Stimulated activated CD8-positive, alpha-beta memory T cell treated with anti-CD3 and anti-CD28 coated beads, Interleukin-4, amount 100 ng/mL, for 48 hours (primary cell): Measurements from ENCODE around the gene GBF1.
A peak's percentile ranks its signal among the peaks of the same experiment; 100 is the strongest.
"Not testable (repeated sequence)": the region's sequence is repeated elsewhere in the genome, so short reads cannot be mapped to it uniquely, and the experiment has no call there.

Source experiments
- DNase-seq: peaks from one replicate; pipeline ENCODE4 v3.0.0-alpha.2; 2020

GBF1 gene

DNA sequence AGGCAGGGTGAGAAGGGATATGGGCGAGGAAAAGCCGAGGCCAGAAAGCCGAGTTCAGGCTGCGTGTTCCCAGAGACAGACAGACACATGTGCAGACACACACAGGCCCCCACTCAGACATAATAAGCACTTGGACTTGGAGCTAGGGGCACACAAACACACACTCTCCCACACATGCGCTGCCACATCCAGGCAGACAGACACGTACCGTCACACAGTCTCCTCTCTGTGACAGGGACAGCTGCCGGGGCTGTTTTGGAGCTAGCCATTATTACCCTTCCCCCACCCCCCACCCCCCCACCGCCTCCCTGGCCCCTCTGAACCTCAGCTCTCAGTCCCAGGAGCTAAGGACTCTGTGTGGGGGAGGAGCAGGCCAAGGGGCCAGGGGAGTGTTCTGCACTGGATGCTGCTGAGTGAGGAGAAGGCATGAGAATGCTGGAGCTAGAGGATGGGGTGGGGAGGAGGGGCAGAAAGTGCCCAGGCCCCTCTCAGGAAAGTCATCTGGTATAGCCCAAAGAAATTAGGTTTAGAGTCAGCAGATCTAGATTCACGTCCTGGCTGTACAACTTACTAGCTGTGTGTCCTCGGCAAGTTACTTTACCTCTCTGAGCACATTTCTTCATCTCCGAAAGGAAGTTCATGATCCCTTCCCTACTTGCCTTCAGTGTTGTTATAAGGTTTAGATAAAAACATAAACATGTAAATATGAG is 10.3 kb upstream of the GBF1 start:
- DNase-seq: no peak

DNA sequence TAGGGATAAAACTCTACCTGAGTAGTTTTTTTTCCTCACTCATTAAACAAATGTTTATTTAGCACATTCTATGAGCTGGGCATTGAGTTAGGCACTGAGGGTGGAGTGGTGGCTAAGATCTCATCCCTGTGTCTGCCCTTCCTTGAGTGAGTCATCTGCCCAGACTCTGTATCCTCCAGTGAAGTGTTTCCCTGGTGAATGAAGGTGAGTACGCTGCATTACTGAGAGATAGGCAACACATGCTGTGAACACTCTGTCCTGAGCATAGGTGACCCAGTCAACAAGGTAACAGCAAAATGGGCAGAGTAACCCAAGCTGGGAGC is 9.8 kb upstream of the GBF1 start:
- no peak for DNase-seq

DNA sequence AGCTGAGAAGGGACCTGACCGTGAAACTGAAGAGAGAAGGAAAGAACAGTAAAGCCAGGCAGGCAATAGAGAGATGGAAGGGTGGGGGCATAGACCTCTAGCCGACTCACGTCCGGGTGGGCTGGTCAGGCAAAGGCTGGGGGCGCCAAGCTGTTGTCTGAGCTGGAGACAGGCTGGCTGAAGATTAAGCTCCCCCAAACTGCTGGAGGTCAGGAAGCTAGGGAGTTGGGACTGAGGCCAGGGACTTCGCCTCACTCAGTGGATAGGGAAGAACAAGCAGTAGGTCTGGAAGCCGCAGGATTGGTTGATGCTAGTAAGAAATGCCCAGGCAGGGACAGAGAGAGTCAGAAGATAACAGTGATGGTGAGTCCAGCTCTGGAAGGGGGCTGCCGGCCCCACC is 9.3 kb upstream of the GBF1 start:
- DNase-seq: no peak

DNA sequence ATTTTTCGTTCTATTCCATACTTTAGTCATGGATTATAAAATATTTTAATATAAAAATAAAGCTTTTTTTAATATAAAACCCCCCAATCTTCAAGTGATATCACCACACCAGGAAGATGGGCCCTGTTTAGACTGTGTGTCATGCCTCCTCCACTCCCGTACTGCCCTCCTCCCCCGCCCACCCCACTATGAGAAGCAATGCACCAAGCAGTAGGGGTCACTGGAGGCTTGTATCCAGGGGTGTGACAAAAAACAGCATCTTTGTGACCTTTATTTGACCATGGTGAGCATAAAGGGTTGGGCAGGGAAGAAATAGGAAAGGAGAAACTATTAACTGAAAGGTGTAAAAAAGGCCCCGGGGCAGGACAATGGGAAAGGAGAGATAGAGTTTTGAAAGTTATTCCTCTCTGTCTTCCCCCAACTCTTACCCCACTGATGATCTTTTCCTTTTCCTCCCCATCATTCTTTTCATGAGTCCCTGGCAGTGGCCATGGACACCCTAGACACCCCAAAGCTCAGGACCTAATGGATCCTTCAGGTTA is 7.5 kb upstream of the GBF1 start:
- no peak for DNase-seq

DNA sequence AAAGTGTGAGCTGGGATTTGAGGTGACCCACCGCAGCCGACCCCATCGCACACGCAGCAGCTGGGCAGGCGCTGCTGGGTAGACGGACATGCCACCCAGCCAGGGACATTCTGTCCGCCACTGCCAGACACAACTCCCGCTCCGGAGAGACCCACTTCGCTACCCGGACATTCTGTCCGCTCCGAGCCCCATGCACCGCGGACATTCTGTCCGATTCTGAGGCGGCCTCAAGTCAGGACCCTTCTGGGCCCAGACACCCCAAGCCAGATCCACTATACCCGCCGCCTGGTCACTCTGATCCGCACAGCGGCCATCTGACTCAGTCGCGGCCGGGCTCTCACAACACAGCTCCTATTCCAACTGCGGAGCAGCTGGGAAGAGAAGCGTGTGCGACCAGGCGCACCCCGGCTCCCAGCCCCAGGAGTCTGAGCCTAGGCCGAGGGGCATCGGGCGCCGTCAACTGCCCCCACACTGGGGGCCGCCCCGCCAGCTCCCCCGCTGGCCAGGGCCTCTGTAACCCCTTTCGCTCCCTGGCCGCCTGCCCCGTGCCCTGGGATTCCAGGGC is 4.8 kb upstream of the GBF1 start:
- DNase-seq: no peak

DNA sequence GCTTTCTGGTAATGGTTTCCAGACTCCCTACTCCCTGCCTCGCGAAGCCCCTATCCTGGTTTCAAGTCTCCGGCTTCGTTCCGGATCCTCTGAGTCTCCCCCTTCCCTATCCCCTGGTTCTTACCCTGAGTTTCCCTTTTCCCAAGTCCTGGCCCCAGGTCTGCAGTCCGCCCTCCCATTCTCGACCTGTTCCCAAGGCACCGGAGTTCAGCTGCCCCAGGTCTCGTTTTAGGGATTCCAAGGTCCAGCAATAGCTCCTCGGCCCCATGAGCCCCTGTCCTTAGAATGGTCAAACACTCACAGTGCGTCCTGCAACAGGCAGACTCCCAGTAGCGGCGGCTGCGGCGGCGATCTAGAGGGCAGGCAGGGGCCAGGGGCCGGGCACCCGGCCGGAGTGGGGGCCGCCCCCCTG is 4.3 kb upstream of the GBF1 start:
- DNase-seq: no peak

DNA sequence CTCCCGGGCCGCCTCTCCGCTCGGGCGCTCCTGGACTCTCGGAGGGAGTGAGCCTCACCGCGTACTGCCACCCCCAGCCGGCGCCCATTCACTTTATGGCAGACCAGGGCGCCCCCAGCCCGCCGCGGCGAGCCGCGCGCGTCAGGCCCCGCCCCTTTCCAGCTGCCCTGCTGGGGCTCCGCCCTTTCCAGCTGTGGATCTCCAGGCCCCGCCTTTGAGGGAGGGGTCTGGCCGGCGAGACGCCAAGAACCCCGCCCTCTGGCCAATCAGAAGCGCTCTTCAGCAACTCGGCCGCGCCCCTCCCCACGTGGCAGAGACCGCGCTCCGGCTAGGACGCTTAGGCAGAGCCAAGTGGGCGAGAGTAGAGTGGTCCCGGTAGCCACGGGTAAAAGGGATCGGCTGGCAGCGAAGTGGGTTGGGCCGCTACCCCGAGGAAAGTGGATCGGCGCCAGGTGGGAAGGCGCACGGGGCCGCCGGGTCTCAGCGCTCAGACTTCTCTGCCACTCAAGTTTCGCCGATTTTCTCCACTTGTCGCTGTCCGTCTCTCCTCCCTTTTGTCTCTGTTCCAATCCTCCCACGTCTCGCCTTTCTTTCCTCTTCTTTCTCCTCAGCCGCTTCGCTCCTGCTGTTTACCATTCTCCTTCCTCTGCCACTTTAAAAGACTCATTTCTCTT is 3.8 kb upstream of the GBF1 start, which contains the start of gene PITX3:
Gene PITX3 (minus strand): TSS at position 69 of the 674 bp plus-strand sequence. CDS start 9,432 bp downstream, outside the sequence.
- DNase-seq: peak; percentile 93

DNA sequence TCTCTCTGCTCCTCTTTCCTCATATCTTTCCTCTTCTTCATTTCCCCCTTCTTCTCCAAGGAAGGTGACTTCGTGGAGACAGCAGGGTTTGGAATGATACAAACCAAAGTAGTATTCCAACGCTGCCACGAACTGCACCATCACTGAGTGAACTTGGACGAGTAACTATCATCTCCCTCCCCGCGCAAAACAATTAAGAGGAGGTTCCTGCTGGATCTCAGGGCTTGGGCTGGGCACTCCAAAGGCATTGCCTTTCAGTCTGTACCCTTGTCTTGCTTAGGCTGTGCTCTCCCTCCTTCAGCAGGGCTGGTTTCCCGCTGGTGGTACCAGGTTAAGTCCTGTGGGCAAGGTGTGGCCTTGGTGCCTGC is 3.2 kb upstream of the GBF1 start:
- no peak for DNase-seq

DNA sequence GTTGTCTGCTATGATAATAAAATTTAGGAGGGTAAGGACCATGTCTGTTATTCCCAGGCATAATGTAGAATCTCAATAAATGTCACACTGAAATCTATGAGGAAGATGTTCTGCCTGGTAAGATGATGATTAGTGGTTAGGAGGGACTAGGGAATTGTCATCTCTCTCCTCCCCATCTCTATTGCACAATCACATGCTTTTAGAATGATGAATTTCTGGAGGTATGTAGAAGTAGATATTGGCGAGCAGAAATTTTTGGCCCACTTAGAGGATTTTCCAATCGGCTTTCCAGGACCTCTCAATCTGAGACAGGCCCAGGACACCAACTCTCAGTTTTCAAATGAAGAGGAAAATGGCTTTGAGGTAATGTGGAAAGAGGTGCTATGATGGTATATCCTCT is 2.0 kb upstream of the GBF1 start:
- DNase-seq: no peak

DNA sequence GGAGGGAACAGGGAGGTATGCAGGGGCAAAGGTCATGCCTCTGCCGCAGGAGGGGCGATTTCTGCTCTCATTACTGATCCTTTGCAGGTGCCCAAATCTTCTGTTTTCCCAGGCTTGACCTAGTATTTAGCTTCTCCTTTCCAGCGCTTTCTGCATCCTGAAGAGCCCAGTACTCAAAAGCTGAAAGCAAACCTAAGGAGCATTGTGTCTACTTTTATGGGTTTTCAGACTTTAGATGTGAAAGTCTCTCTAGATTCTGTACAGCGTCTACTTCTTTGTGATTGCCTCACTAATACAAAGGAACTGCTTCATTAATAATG is 560 bp downstream of the GBF1 start:
- no peak for DNase-seq

DNA sequence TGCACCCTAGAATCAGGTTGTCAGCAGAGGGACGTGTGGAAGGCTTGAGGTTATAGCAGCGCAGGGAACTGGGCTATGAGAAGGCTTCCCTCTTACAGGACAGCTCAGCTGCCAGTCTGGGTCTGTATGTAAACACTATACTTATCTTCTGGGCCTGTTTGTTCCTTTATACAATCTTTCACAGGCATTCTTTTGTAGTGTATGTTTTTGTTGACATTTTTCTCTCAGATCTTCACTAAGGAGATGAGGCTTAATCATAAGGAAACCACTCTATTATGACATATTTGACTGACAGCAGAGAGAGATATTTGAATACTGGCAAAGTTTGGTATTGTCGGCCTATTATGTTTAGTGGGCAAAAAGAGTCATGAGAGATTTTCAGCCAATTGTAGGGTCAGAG is 929 bp downstream of the GBF1 start:
- DNase-seq: no peak

DNA sequence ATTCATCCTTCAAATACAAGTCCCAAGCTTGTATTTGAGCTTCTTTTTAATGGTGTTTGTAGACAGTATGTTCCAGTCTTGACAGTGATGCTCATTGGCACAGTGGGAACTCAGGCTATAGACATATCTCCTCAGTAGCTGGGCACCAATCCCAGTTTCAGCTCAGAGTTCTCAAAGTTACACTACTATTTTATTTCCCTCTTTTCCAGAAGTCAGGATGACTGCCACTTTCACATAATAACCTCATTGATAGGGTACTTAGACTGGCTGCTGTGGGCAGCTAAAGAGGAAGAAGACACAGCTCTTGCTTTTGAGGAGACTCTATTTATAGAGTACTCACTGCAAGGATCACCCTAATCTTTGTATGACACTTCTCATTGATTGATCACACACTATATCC is 2.4 kb downstream of the GBF1 start:
- no peak for DNase-seq

DNA sequence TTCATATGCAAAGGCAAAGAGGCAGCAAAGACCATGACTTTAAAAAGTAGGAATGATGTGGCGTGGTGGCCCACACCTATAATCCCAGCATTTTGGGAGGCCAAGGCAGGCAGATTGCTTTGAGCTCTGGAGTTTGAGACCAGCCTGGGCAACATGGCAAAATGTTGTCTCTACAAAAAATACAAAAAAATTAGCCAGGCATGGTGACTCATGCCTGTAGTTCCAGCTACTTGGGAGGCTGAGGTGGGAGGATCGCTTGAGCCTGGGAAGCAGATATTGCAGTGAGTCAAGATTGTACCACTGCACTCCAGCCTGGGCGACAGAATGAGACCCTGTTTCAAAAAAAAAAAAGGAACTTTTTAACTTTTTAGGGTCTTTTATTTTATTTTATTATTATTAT is 7.2 kb downstream of the GBF1 start:
- not testable (repeated sequence) for DNase-seq

DNA sequence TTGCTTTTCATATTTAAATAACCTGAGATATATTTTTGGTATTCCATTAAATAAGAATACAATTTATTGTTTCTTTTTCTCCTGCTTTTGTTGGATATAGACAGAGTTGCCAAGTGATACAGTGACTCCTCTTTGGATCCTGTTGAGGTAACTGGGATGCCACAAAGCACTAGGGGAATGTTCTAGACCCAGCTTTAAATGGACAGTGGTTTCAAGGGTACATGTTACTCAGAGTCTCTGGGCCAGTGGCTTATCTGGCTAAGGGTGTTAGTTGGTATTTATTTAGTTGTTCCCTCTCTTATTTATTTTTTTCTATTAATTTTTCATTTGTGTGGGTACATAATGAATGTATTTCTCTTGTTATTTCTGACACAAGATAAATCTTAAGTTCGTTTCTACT is 9.1 kb downstream of the GBF1 start:
- no peak for DNase-seq

DNA sequence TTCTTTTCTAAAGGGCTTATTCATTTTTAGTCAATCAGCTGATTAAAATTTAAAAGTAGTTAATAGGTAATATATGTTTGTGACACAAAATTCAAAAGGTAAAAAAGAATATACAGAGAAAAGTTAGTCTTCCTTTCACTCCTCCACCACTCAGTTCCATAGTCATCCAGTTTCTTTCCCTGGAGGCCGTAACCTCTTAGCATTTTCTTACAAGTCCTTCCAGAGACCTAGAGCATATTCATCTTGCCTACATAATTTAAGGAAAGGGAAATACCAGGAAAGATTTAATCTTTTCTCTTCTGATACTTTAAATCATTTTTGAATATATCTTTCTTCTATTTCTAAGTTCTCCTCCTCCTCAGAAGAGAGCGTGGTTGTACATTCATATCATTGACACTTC is 10.1 kb downstream of the GBF1 start:
- no peak for DNase-seq

DNA sequence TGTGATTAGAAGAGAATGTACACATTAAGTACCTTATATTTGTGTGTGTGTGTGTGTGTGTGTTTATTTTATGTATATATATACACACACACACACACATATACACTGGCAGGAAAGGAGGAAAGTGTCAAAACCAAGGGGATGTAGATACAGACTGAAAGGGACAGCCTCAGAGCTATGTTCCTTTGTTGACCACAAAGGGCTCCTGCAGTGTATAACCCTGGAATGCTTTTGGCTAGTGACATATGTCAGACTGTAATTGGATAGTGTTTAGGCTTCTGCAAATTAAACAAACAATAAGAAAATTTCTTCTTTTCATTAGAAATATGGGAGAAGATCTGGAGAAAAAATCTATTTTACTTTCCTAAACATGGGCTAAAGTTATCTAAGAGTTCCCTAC is 15.9 kb downstream of the GBF1 start:
- no peak for DNase-seq

DNA sequence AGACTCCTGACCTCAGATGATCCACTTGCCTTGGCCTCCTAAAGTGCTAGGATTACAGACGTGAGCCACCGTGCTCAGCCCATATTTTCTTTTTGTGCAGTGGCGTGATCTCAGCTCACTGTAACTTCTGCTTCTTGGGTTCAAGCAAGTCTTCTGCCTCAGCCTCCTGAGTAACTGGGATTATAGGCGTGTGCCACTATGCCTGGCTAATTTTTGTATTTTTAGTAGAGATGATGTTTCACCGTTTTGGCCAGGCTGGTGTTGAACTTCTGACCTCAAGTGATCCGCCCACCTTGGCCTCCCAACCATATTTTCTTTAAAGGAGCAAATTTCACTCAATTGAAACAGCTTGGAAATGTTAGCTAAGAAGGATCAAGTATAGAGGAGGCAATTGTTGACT is 16.5 kb downstream of the GBF1 start:
- DNase-seq: no peak

DNA sequence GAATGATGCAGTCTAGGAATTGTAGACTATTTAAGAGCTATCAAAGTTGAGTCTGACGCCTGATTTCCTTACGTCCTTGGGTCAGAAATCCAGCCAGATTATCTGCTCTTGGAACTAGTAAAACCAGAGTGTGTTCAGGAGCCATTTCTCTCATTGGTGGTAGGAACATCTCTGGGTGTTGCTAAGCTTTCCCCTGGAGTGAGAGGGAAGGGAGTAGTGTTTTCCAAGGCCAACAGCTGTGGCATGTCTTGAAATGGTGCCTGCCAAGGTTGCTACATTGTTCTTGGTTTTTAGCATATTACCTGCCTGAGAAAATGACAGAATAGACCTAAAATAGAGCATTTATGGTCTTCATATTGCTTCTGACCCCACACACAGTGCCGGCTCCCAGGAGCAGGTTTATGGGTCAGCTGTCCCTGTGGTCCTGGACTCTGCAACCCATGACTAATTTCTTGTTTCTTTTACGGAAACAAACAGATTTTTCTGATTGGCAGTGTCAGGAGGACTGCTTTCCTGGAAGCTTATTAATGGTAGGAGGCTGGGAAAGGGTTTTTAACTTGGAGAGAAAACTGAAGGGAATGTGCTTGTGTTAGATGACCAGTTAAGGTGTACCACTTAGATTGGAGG is 17.5 kb downstream of the GBF1 start:
- DNase-seq: no peak

DNA sequence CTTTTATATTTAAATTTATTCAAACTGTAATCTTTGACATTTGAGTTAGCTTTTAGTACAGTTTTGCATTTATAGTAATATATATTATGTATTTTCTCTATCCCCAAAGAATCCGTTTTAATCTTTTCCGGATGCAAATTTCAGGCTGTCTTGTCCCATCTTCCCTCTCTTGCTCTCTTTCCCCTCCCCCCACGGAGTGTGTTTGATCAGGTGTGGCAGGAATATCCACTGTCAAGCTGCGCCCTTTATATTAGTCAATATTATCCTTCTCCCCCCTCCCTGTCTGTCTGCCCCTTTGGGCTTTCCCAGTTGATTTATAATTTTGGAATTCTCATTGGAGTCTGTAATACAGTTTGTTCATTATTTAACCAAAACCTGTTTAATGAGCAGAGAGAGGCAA is 19.0 kb downstream of the GBF1 start:
- DNase-seq: no peak

DNA sequence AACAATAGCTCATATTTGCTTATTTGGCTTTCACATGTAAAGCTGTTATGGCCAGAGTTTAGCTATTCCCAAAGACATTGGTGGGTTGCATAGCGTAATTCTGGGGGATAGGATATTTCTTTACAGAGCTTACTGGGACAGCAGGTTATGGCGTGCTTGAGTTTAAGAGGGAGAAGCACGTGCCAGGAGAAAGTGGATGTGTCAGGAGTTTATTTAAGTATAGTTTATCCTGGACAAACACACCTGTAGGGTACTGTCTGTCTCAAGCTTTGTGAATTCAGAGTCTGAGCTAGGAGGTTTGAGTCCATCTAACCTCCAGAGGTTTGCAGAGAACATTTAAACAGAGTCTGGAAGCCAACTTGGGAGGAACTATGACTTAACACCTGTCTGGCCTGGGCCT is 21.3 kb downstream of the GBF1 start:
- DNase-seq: no peak

DNA sequence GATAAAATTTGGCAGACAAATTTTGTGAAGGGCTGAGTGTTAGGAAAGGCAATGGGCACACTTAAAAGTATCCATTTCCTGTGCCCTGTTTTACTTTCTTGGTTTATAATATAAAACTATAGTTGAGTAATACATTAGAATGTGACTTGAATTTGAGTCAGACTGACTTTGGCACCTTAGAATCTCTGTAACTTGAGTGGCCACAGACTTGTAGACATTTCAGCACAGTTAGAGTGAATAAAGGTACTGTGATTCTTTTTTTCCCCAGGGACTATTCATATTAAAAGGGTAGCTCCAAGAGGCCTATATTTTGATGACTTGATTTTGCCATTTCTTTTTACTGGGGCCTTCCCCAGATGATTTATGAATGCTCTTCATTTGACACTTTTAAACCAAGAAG is 22.4 kb downstream of the GBF1 start:
- no peak for DNase-seq

DNA sequence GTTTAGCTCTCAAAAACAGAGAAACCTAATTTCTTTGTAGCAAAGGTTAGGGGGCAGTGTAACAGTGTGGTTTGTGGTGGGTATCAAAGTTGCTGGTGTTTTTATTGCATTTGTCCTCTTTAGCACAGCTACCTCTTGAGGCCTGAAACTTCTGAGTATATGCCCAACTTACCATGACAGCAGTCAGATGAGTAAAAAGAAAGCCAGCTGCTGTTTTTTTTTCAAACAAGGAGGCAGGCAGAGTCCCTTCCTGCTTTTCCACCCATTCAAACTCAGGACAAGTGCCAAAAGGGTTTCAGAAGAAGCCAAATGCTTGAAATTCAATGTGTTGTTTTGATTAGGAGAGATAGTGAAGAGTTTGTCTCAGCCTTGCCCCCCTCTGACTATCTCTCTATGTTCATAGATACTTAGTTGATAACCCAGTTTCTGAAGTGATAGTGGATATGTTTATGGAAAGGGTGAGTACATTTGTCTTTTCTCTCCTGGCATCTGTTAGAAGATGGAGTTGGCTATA is 23.1 kb downstream of the GBF1 start:
- DNase-seq: no peak

DNA sequence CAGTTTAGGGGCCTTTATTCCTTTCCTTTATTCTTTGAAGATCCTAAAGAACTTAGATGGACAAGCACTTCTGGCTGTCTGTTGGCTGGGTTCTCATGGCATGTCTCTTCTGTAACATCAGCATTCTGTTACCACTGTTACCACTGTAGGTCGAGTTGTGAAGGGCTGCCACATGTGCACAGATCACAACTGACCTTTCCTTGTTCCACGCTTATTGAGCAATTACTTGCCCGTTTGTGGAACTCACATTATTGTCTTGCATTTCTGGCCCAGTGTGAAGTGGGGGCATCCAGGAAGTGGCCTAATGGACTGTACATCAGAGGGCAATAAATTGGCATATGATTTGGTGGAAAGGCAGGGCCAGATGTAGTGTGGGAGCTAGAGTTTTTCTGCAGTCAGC is 23.7 kb downstream of the GBF1 start:
- no peak for DNase-seq

DNA sequence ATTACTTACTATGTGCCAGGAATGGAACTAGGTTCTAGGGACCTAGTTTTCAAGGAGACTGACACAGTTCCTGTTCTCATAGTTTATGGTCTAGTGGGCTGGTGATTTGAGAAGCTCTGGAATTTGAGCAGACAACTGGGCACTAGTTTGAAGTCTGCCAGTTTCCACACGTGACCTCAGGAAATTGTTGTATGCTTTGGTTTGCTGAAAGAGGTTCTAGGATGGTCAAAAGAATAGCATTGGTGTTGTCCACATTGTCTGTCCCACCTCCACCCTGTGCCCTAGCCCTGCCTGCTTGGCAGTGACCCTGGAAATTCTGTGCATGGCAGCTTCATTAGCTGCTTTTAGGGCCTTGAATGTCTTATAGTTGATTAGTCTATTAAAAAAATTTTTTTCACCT is 28.7 kb downstream of the GBF1 start:
- no peak for DNase-seq
